Measurements from ENCODE around the gene MVP.
"Not testable (repeated sequence)": the region's sequence is repeated elsewhere in the genome, so short reads cannot be mapped to it uniquely, and the experiment has no call there.

MVP gene

DNA sequence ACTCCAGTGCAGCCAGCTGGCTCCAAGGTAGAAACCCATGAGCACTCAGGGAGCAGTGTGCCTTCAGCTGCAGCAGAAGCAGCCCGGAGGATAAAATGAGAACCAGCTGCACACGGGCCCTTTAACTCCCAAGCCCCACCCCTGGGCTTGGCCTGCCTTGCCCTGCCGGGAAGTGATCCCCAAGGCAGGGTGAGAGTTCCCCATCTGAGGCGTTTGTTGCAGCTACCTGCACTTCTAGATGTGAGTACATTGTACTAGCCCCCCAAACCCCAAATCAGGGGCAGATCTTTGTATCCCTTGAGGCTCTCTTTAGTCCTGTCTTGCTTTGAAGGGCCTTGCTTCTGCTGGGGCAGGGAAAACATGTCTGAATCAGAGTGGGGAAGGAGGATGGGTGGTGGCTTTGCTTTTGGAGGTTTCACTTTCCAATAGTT is at the start of gene MVP:
Gene MVP, plus strand, starts transcription at position 192 of the 431 bp plus-strand sequence. CDS start 10,088 bp downstream, outside the sequence.
- DNase-seq (ENCODE audit: low spot score) = peak; percentile 62

GRCh38 chr16:29772330-29772729 is 47.9 kb upstream of the MVP start:
- not testable (repeated sequence) for DNase-seq (ENCODE audit: low spot score)

DNA sequence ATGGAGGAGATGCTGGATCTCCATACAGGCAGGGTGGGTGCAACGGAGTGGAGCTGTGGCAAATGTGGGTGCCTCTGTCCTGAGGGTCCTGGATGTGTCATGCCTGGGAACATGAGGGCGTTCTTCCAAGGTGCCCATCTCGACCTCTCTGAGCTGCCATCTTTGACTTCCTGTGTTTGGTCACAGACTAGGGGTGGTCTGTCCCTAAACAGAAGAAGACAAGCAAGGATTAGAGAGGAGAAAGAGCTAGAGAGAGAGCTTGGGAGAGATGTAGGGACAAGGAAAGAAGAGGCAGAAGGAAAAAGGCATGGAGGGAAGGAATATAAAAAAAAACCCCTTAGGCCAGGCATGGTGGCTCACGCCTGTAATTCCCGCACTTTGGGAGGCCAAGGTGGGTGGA is 45.5 kb upstream of the MVP start:
- no peak for DNase-seq (ENCODE audit: low spot score)

GRCh38 chr16:29775742-29776408 is 44.4 kb upstream of the MVP start:
- DNase-seq (ENCODE audit: low spot score) = no peak

- no peak for DNase-seq (ENCODE audit: low spot score)
Observed at GRCh38 chr16:29777576-29778350, 42.5 kb upstream of the MVP start, which contains the start of gene ZG16. ZG16 (plus strand) TSS chr16:29778256; CDS start chr16:29779267, 1,011 bp downstream.

GRCh38 chr16:29779474-29779873 is 40.8 kb upstream of the MVP start:
- DNase-seq (ENCODE audit: low spot score) = no peak

DNA sequence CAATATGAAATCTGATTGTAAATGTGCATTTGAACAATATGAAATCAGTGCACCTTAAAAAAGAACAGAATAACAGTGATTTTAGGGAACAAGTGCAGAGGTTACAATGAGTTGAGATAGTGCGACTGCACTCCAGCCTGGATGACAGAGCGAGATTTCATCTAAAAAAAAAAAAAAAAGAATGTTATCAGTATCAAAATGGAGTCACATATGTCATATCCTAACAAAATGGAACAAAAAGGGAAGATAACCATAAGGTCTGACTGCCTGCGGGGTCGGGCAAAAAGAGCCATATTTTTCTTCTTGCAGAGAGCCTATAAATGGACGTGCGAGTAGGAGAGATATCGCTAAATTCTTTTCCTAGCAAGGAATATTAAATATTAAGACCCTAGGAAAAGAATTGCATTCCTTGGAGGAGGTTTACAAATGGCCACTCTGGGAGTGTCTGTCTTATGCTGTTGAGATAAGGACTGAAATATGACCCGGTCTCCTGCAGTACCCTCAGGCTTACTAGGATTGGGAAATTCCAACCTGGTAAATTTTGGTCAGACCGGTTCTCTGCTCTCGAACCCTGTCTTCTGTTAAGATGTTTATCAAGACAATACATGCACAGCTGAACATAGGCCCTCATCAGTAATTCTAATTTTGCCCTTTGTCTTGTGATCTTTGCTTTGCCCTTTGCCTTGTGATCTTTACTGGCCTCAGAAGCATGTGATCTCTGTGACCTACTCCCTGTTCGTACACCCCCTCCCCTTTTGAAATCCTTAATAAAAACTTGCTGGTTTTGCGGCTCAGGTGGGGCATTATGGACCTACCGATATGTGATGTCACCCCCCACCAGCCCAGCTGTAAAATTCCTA is 36.9 kb upstream of the MVP start:
- DNase-seq (ENCODE audit: low spot score) = not testable (repeated sequence)

GRCh38 chr16:29784157-29784556 is 36.1 kb upstream of the MVP start:
- DNase-seq (ENCODE audit: low spot score) = no peak

- DNase-seq (ENCODE audit: low spot score) = peak; percentile 76
Observed at GRCh38 chr16:29784901-29785500, 35.3 kb upstream of the MVP start.

- not testable (repeated sequence) for DNase-seq (ENCODE audit: low spot score)
Observed at GRCh38 chr16:29787155-29787554, 33.1 kb upstream of the MVP start.

GRCh38 chr16:29789775-29790182 is 30.5 kb upstream of the MVP start:
- no peak for DNase-seq (ENCODE audit: low spot score)

DNA sequence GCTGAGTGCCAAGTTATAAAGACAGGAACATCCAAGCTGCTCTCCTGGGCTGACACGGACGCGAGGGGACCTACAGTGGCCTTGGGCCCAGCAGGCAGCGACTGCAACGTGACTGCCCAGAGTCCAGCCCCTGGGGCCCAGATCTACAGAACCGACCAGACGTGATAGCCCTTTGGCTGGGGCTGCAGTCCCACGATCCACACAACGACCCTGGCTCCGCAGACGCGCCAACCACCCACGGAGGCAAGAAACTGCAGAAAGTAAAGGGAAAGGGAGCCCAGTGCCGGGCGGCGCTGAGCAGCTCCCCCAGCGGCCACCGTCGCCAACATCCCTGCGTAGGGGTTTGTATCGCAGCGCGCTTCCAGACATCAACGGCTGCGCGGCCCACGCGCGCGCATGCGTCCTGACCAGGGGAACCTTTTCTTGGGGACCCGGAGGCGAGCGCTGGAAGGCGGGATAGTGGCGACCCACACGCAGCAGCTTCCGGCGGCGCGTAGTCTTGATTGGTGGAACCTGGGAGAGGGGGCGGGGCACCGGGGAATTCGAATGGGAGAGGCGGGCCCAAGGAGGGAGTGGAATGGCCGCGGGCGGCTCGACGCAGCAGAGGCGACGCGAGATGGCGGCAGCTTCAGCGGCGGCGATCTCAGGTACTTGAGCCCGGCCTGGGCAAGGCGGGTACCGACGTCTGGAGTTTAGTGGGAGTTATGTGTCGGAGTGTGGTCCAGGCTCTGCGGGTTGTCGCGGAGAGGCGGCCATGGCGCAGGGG is 29.9 kb upstream of the MVP start, which contains the start of gene KIF22:
Gene KIF22, plus strand, starts transcription at position 569 of the 766 bp plus-strand sequence. Its CDS starts 9 bp downstream, at position 578.
- peak; percentile 100 for DNase-seq (ENCODE audit: low spot score)

GRCh38 chr16:29790949-29791844 is 29.1 kb upstream of the MVP start:
- no peak for DNase-seq (ENCODE audit: low spot score)

DNA sequence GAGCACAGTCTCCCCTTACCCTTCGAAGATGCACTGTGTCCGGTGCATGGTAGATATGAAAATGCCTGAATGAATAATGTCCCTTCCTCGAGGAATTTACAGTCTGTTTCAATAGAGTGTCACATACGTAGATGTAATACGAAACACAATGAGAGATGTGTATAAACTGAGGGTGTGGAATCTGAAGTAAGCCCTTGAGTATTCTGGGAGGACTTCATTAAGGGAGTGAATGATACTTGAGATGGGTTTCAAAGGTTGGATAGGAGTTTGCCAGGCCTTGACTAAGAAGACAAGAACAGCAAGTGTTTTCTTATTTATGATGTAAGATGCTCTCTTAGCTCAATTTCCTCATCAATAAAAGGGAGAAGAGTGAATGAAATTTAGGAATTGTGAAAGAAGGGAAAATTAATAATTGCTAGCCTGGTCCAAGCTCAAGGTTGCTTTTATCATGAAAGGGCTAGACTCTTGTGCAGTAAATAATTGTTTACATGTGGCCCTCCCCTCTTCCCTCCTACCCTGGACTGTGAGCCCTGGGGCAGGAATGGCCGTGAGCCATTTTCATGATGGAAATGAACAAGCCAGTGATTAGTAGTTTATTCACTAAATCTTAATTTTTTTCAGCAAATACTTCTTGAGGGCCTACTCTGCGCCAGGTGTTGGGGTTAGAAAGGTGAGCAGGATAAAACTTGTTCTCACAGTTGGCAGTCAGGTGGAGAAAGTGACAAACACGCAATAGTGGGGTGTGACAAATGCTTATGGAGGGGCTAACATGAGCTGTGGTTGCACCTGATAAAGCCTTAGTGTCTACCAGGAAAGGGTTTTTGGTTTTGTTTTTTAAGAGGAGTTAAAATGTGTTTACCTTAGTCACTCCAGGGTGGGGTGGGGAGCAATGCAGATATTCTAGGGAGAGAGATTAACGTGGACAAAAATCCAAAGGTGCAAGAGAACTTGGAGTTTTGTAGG is 28.1 kb upstream of the MVP start:
- DNase-seq (ENCODE audit: low spot score) = no peak

DNA sequence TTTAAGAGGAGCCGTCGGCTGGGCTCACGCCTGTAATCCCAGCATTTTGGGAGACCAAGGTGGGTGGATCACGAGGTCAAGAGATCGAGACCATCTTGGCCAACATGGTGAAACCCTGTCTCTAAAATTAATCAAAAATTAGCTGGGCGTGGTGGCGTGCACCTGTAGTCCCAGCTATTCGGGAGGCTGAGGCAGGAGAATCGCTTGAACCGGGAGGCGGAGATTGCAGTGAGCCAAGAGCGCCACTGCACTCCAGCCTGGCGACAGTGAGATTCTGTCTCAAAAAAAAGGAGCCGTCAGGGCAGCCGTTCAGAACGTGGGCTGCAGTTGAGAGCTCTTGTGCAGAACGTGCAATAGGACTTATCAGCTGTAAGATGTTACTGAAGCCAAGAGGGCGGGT is 27.1 kb upstream of the MVP start:
- DNase-seq (ENCODE audit: low spot score) = not testable (repeated sequence)

DNA sequence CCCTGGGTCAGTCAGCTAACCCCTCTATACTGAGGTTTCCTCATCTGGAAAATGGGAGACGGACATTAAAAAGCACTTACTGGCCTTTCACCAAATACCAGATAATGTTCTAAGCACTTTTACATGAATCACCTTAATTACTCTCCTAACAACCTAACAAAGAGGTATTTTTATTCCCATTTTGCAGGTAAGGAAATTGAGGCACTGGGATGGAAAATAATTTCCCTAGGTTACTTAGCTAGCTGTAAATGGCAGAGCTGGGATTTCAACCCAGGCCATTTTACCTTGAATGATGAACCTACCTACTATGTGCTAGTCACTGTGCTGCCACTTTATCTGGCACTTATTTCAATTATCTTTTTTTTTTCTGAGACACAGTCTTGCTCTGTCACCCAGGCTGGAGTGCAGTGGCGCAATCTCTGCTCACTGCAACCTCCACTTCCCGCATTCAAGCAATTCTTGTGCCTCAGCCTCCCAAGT is 26.0 kb upstream of the MVP start:
- no peak for DNase-seq (ENCODE audit: low spot score)

DNA sequence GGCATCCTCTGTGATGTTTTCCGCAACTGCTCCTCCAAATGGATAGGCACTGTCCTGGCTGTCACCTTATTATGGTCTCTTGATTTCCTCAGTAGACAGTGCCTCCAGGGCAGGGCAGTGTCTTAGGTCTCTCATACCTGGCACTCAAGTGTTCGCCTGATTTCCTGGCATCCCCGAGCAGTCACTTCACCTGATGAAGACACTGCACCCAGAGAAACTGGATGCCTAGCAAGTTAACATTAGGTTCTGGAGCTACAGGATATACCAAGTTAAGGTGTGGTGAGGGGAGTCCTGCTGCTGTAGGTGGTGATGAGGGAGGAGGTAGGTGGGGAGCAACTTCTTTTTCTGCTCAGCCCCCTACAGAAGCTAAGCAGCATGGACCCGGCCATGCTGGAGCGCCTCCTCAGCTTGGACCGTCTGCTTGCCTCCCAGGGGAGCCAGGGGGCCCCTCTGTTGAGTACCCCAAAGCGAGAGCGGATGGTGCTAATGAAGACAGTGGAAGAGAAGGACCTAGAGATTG is 17.8 kb upstream of the MVP start:
- no peak for DNase-seq (ENCODE audit: low spot score)

- DNase-seq (ENCODE audit: low spot score) = no peak
Observed at GRCh38 chr16:29804020-29804419, 16.2 kb upstream of the MVP start.
